Glomerular endothelial cell (primary cell): ENCODE data around the gene ADAMTS12. TPM values are rescaled to one million over a fixed set of nuclear protein-coding genes. Genes with fewer than 3 reads are reported as not detected.

Experiments
- DNase-seq: peaks from one replicate; pipeline ENCODE4 v3.0.0-alpha.2; 2011; ENCODE audit warnings: low read depth, low spot score; ENCODE audit errors: extremely low read depth
- total RNA-seq: library from RNA; depleted of rRNA; stranded (reverse); fragments of >200 nt; gene quantifications from 2 replicates; pipeline ENCODE4 v1.2.3, GENCODE V29; 2015

The ADAMTS12 gene, protein sequence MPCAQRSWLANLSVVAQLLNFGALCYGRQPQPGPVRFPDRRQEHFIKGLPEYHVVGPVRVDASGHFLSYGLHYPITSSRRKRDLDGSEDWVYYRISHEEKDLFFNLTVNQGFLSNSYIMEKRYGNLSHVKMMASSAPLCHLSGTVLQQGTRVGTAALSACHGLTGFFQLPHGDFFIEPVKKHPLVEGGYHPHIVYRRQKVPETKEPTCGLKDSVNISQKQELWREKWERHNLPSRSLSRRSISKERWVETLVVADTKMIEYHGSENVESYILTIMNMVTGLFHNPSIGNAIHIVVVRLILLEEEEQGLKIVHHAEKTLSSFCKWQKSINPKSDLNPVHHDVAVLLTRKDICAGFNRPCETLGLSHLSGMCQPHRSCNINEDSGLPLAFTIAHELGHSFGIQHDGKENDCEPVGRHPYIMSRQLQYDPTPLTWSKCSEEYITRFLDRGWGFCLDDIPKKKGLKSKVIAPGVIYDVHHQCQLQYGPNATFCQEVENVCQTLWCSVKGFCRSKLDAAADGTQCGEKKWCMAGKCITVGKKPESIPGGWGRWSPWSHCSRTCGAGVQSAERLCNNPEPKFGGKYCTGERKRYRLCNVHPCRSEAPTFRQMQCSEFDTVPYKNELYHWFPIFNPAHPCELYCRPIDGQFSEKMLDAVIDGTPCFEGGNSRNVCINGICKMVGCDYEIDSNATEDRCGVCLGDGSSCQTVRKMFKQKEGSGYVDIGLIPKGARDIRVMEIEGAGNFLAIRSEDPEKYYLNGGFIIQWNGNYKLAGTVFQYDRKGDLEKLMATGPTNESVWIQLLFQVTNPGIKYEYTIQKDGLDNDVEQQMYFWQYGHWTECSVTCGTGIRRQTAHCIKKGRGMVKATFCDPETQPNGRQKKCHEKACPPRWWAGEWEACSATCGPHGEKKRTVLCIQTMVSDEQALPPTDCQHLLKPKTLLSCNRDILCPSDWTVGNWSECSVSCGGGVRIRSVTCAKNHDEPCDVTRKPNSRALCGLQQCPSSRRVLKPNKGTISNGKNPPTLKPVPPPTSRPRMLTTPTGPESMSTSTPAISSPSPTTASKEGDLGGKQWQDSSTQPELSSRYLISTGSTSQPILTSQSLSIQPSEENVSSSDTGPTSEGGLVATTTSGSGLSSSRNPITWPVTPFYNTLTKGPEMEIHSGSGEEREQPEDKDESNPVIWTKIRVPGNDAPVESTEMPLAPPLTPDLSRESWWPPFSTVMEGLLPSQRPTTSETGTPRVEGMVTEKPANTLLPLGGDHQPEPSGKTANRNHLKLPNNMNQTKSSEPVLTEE (N-terminal part only)
- total RNA-seq = 4.3 and 10.9 TPM in 2 replicates

DNA sequence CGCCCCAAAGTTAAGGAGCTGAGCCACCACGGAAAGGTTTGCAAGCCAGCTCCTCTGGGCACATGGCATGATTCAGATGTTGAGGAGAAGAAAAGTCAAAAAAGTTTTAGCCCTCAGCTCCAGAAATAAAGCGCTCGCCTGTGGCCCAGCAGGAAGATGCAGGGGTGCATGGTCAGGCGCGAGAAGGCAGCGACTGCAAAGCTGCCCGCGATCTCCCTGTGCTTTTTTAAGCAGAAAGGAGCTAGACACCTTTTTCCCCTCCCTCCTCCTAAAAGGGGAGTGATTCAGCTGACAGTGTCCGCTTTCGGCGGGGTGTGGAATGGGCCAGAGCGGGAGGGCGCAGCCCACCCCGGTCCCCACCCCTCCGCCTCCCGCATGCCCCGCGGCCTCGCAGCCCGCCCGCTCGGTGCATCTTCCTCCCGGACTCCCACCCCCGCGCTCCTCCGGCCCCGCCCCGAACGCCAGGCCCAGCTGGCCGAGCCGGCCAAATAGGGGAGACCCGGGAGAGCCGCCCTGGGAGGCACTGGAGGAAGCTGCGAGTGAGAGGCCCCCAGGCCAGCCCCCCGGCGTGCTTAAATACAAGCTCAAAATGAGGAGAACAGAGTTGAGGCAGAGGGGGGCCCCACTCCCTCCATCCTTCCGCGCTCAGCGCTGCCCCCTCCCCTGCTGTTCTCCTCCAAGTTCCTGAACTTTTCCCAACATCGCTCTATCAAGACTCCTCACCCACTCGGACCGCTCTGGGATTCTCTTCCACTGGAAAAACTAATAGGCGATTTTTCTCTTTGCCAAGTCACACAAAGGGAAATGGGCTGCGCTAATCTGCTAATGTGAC, at the start of gene ADAMTS12:
ADAMTS12 (minus strand) TSS at position 203 of the 832 bp plus-strand sequence; CDS start at position 69, 134 bp downstream.
- no peak for DNase-seq

DNA sequence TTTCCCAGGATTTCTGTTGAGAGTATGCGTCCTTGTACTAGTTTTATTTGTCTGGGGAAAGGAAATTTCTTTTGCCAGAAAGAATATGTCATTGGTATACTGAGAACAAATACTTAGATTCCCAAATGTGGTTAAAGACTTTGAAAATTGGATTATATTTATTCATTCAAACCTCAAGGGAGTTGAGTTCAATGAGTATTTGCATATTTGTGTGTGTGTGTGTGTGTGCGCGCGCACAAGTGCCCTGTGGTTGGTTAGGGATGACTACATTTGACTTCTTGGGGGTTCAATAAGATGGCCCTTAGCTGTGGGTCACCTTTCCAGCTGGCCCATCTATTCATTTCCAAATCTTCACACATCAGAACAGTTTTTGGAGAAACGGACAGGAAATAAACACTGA, 49.3 kb upstream of the ADAMTS12 start:
- no peak for DNase-seq

DNA sequence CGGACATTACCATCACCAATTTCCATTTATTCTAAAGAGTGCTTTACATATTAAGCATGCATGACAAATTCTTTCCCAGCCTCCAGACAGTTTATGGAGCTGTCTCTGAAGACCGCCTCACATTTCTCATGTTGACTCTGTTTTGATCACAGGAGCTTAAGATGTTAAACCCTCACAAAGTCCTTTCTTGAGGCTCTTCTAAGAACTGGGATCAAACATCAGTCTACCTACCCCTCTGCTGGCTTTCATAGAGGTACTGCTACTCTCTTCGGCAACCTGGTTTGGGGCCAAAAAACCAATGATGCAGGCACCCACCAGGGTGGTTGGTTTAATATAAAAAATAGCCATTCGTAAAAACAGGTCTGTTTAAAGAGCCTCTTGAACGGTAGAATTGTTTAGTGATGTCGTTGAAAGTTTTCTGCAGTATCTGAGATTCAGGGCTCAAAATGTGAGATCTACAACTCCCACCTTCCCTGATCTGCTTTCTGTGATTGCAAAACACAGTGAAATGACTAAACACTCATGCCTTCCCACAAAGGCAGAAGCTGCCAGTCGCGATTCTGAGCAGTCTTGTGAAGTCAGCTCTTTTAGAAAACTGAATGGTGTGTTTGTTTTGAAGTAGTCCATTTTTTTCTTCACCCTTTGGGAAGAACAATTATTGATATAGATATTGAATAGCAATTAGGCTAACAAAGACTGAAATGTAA, 47.9 kb upstream of the ADAMTS12 start:
- DNase-seq = no peak

DNA sequence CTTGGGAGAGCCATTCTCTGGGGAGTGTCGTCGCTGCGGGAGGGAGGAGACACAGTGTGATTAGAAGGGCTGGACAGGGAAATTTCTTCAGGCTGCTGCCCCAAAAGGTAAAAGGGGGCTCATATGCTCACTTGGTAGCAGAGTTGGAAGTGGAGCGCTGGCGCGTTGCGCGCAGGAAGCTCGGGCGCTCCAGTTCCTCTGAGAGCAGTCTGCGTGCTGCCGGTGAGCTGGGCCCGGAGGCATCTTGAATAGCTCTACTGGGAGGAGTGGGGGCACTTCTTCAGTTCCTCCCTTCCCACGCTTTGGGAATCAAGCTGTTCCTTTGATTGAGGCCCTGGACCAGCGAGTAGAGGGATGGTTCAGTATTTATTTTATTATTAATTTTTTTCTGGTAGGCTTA, 47.1 kb upstream of the ADAMTS12 start:
- DNase-seq = no peak

DNA sequence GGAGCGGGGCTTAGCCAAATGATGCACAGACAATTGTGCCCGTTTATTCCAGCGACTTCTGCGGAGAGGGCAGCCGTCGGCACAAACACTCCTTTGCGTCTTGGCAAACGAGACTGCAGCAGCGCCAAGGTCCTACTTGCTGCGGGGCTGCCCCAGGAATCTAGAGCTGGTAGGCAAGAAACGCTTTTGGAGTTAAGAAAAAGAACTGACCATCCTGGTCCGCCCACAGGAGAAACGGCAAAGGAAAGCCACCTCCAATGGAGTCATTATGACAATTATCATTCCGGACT, 46.7 kb upstream of the ADAMTS12 start:
- DNase-seq = no peak

DNA sequence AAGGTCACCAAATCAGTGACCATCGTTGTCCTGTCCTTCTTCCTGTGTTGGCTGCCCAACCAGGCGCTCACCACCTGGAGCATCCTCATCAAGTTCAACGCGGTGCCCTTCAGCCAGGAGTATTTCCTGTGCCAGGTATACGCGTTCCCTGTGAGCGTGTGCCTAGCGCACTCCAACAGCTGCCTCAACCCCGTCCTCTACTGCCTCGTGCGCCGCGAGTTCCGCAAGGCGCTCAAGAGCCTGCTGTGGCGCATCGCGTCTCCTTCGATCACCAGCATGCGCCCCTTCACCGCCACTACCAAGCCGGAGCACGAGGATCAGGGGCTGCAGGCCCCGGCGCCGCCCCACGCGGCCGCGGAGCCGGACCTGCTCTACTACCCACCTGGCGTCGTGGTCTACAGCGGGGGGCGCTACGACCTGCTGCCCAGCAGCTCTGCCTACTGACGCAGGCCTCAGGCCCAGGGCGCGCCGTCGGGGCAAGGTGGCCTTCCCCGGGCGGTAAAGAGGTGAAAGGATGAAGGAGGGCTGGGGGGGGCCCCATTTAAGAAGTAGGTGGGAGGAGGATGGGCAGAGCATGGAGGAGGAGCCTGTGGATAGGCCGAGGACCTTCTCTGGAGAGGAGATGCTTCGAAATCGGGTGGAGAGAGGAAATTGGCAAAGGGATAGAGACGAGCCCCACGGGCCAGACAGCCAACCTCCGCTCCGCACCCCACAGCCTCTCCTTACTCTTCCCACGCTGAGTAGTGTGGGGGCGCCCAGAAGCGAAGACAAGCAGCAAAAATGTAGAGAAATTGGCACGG, 46.1 kb upstream of the ADAMTS12 start:
- DNase-seq = no peak

DNA sequence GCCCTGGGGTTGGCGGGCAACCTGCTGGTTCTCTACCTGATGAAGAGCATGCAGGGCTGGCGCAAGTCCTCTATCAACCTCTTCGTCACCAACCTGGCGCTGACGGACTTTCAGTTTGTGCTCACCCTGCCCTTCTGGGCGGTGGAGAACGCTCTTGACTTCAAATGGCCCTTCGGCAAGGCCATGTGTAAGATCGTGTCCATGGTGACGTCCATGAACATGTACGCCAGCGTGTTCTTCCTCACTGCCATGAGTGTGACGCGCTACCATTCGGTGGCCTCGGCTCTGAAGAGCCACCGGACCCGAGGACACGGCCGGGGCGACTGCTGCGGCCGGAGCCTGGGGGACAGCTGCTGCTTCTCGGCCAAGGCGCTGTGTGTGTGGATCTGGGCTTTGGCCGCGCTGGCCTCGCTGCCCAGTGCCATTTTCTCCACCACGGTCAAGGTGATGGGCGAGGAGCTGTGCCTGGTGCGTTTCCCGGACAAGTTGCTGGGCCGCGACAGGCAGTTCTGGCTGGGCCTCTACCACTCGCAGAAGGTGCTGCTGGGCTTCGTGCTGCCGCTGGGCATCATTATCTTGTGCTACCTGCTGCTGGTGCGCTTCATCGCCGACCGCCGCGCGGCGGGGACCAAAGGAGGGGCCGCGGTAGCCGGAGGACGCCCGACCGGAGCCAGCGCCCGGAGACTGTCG, 45.4 kb upstream of the ADAMTS12 start:
- DNase-seq = no peak

DNA sequence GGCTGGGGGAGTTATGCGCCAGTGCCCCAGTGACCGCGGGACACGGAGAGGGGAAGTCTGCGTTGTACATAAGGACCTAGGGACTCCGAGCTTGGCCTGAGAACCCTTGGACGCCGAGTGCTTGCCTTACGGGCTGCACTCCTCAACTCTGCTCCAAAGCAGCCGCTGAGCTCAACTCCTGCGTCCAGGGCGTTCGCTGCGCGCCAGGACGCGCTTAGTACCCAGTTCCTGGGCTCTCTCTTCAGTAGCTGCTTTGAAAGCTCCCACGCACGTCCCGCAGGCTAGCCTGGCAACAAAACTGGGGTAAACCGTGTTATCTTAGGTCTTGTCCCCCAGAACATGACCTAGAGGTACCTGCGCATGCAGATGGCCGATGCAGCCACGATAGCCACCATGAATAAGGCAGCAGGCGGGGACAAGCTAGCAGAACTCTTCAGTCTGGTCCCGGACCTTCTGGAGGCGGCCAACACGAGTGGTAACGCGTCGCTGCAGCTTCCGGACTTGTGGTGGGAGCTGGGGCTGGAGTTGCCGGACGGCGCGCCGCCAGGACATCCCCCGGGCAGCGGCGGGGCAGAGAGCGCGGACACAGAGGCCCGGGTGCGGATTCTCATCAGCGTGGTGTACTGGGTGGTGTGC, 44.7 kb upstream of the ADAMTS12 start, which contains the start of gene RXFP3:
RXFP3 (plus strand) TSS at position 6 of the 636 bp plus-strand sequence; CDS start at position 361, 355 bp downstream.
- no peak for DNase-seq

DNA sequence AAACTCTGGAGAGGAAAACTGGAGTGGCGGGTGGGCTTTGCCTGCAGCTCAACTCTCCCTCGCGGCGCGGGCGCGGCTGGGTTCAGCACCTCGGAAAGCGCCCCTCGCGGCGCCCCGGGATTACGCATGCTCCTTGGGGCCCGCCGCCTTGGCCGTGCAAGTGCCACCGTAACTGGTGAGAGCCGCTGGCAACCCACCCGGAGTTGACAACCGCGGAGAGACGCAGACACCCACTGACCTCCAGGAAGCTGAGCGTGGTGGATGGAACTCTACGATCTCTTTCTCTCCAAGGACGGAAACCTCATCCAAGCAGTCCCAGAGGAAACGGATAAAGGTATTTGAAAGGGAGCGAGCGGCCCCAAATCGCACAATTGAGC, 44.2 kb upstream of the ADAMTS12 start:
- no peak for DNase-seq

DNA sequence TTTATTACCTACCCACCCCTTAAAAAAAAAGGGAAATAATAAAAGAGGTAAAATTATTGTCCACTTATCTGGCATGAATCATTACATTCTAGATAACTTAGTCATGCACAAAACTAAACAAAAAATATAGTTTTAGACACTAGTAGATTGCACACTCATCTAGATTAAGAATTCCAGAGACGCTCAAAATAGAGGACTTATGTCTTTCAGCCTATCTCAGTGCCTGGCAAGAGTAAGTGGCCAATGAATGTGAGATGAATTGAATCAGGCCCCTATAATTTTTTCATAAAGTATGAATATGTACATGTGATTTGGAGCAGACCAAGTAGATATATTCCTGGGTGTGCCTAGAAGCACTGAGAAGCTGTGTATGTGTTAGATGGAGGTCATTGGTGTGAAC, 42.4 kb upstream of the ADAMTS12 start:
- no peak for DNase-seq

DNA sequence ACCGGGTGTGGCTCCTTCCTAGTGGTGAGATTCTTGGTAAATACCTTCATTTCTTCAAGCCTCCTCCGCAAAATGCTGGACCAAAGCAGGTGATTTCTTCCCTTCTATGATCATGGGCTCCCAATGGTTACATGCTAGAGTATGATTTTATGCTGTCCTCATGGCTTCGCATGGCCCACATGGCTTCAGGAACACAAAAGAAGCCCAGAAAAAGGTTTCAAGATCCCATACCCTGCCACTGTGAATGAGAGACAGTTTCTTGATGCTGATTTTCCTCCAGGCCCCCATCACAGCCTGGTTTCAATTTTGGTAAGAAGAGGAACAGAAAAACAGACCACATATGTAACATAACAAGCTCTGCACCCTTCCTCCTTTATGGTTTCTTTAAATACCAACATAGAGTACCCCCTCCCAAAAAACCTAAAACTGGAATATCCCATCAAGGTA, 42.0 kb upstream of the ADAMTS12 start:
- DNase-seq = no peak

DNA sequence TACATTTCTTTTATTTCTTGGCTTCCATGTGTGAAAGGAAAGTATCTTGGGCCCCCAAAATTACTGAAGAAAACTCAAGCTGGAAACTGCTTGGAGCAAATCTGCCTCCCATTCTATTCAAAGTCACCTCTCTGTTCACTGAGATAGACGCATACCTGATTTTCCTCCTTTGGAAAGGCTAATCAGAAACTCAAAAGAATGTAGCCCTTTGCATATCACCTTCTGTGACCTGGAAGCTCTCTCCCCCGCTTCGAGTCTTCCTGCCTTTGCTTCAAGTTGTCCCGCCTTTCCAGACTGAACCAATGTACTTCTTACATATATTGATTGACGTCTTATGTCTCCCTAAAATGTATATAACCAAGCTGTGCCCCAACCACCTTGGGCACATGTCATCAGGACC, 39.3 kb upstream of the ADAMTS12 start:
- no peak for DNase-seq

DNA sequence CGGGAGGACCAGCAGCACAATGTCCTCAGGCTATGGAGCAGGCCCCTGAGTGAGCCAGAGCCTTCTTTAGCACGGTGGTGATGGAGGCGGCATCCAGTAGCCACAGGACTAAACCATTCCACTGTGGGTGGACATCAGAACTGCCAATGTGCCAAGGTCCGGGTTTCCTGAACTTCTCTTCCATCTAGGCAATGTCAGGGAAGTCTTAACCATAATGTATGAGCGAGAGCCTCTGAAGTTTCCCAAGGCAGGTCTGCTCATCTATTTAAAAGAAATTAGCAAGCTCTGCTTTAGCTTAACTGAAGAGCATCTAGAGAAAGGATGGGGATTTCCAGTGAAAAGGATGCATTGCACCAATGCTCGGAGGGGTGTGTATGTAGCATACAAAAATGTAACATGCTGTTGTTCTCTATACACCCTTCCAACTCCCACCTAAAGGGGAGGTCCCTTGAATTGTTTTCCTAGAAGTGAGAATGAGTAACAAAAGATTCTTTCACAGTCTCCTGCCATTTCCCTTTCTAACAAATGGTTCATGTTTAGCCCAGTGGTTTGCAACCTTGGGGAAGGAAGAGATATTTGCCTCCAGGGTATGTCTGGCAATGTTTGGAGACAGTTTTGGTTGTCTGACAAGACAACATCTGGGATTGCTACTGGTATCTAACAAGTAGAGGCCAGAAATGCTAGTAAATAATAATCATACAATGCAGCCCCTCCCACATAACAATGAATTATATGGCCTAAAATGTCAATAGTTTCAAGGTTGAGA, 38.3 kb upstream of the ADAMTS12 start:
- DNase-seq = no peak

DNA sequence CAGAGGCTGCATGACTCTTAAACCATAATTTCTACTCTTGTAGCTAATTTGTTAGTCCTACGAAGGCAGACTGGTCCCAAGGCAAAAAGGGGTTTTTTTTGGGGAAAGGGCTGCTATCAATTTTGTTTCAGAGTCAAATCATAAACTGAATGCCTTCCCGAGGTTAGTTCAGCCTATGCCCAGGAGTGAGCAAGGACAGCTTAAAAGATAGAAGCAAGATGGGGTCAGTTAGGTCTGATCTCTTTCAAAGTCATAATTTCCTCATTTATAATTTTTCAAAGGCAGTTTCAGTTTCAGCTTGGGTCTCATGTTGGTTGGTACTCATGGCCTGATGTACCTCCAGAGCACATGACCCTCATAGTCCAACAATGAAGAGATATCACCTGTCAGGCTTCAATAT, 36.5 kb upstream of the ADAMTS12 start:
- no peak for DNase-seq

DNA sequence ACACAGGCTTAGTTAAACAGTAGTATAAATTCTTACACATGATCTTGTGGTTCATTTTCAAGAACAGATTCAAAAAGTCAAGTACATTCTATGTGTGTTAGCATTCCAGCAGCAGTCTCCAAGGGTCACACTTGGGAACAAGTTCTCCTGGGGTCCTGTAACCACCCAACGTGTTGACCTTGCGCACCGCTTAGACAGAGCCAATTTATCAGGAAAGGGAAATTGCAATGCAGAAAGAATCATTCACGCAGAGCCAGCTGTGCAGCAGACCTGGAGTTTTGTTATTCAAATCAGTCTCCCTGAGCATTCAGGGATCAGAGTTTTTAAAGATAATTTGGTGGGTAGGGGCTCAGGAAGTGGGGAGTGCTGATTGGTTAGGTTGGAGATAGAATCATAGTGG, 35.9 kb upstream of the ADAMTS12 start:
- DNase-seq = no peak

DNA sequence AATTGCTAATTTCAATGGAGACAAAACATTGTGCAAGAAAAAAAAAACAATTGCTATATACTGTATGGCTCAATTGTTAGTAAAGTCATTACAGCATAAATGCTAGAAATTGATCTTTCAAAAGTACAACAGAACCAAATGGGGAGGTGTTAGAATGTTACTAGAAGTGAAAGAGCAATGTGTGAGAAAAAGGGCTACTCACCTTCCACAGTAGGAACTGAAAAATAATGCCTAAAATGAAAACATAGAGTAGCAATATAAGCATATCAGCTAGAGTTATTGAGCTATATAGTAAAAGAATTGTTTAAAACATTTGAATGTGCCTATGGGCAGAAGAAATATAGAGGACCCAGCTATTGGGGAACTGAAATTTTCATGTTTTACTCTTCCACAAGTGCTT, 33.5 kb upstream of the ADAMTS12 start:
- no peak for DNase-seq

DNA sequence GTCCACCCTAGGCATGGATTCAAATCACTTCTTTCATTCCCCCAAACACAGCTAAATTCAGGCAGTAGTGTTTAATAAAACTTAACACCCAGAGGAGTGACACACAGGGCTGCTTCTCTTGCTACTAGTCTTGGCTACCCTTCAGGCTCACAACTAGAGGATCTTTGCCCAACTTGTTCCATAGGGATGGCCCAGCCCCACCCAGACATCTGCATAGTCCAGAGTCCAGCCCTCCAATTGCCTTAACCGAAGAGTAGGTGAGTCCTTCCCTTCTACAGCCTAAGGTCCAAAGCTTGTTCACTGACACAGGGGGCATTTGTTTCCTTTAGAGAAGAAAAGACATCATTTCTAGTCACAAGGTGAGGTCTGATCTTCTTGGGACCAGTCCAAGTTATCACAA, 29.2 kb upstream of the ADAMTS12 start:
- no peak for DNase-seq
